Measurements from ENCODE around the gene PRDM13. TPM values are rescaled to one million over a fixed set of nuclear protein-coding genes. Genes with fewer than 3 reads are reported as not detected.

Gene PRDM13
- total and polyA plus RNA-seq, 2 of the 13 experiments (the other 11 are each of a cell fraction or from before 2014, with no cell fraction given) = not detected

GRCh38 chr6:99603421-99604165 lies 3.0 kb upstream of the PRDM13 start (continued):
- TF ChIP-seq MAX (IDR thresholded peaks at IDR 0.05) (peak; percentile 73; the same call in 1 of the 2 replicates), RXRB (CRISPR knock-in tag; IDR thresholded peaks at IDR 0.05; ENCODE audit: borderline replicate concordance) (peak; percentile 19; the same call in 1 of the 2 replicates), CBX2 (IDR thresholded peaks at IDR 0.05; ENCODE audit: low read depth, low read length) (no peak), CBX2 (CRISPR knock-in tag; IDR thresholded peaks at IDR 0.05; ENCODE audit: low read depth) (peak; percentile 82; the same call in 1 of the 2 replicates), ATF3 (CRISPR knock-in tag; IDR thresholded peaks at IDR 0.05) (no peak), HDAC1 (CRISPR knock-in tag; IDR thresholded peaks at IDR 0.05) (0 out of 2 replicates have a peak, but pooled peaks have one; percentile 25), ZNF687 (CRISPR knock-in tag; IDR thresholded peaks at IDR 0.05) (peak; percentile 57; the same call in 1 of the 2 replicates), GABPB1 (CRISPR knock-in tag; IDR thresholded peaks at IDR 0.05) (peak; percentile 44; the same call in 1 of the 2 replicates), HNRNPLL (IDR thresholded peaks at IDR 0.05; ENCODE audit: low read depth, low read length, poor library complexity, severe bottlenecking) (peak; percentile 48), UBTF (CRISPR knock-in tag; IDR thresholded peaks at IDR 0.05) (peak; percentile 65; the same call in 1 of the 2 replicates), MTF2 (CRISPR knock-in tag; IDR thresholded peaks at IDR 0.05; ENCODE audit: borderline replicate concordance) (peak; percentile 68; the same call in 1 of the 2 replicates)

Data from HepG2 (cell line).